ENCODE results near the gene COL5A1.

The COL5A1 gene

GRCh38 chr9:134829356-134829937, 187.8 kb downstream of the COL5A1 start:
- no peaks in the 10 kb centered on the region for H3K4me1 ChIP-seq (ENCODE audit: control insufficient read depth, insufficient read depth, low read length, poor library complexity, severe bottlenecking)
- no peaks in the 10 kb centered on the region for H3K9me3 ChIP-seq (ENCODE audit: control insufficient read depth, low read length)
- H3K27ac ChIP-seq (ENCODE audit: low read depth, low read length, severe bottlenecking): no peak overlapping the region
- peaks cover 90% of the 10 kb centered on the region for H3K36me3 ChIP-seq (ENCODE audit: control insufficient read depth, insufficient read depth, low read length)
- H3K4me3 ChIP-seq (ENCODE audit: extremely low read depth, insufficient read depth, low read length, poor library complexity, severe bottlenecking): no peak overlapping the region
- 89 to 91% methylated on average over 32 to 34 of the region's 35 CpGs for WGBS, 2 experiments (ENCODE audit: insufficient coverage in 2 of 2)

- Histone ChIP-seq H3K4me1 (ENCODE audit: control insufficient read depth, insufficient read depth, low read length, poor library complexity, severe bottlenecking) (no peaks in the 10 kb centered on the region), H3K36me3 (ENCODE audit: control insufficient read depth, insufficient read depth, low read length) (peaks cover 87% of the 10 kb centered on the region), H3K27ac (ENCODE audit: low read depth, low read length, severe bottlenecking) (no peak overlapping the region), H3K9me3 (ENCODE audit: control insufficient read depth, low read length) (no peaks in the 10 kb centered on the region), H3K4me3 (ENCODE audit: extremely low read depth, insufficient read depth, low read length, poor library complexity, severe bottlenecking) (no peak overlapping the region)
- WGBS, 2 experiments (ENCODE audit: insufficient coverage in 2 of 2): 95 to 98% methylated on average over 18 to 19 of the region's 19 CpGs
Observed at GRCh38 chr9:134830126-134830525, 188.5 kb downstream of the COL5A1 start.

- Histone ChIP-seq H3K4me3 (ENCODE audit: extremely low read depth, insufficient read depth, low read length, poor library complexity, severe bottlenecking) (no peak overlapping the region), H3K9me3 (ENCODE audit: control insufficient read depth, low read length) (no peaks in the 10 kb centered on the region), H3K4me1 (ENCODE audit: control insufficient read depth, insufficient read depth, low read length, poor library complexity, severe bottlenecking) (no peaks in the 10 kb centered on the region), H3K36me3 (ENCODE audit: control insufficient read depth, insufficient read depth, low read length) (peaks cover 86% of the 10 kb centered on the region), H3K27ac (ENCODE audit: low read depth, low read length, severe bottlenecking) (no peak overlapping the region)
- WGBS, 2 experiments (ENCODE audit: insufficient coverage in 2 of 2): 92% methylated on average over 15 to 20 of the region's 21 CpGs
Observed at GRCh38 chr9:134830926-134831720, 189.5 kb downstream of the COL5A1 start.

- H3K4me1 ChIP-seq (ENCODE audit: control insufficient read depth, insufficient read depth, low read length, poor library complexity, severe bottlenecking): no peaks in the 10 kb centered on the region
- H3K4me3 ChIP-seq (ENCODE audit: extremely low read depth, insufficient read depth, low read length, poor library complexity, severe bottlenecking): no peak overlapping the region
- 95 to 99% methylated on average over 17 to 19 of the region's 19 CpGs for WGBS, 2 experiments (ENCODE audit: insufficient coverage in 2 of 2)
- no peaks in the 10 kb centered on the region for H3K9me3 ChIP-seq (ENCODE audit: control insufficient read depth, low read length)
- no peak overlapping the region for H3K27ac ChIP-seq (ENCODE audit: low read depth, low read length, severe bottlenecking)
- peaks cover 87% of the 10 kb centered on the region for H3K36me3 ChIP-seq (ENCODE audit: control insufficient read depth, insufficient read depth, low read length)
Observed at GRCh38 chr9:134832471-134832870, 190.9 kb downstream of the COL5A1 start.

- Histone ChIP-seq H3K36me3 (ENCODE audit: control insufficient read depth, insufficient read depth, low read length) (peaks cover 87% of the 10 kb centered on the region), H3K27ac (ENCODE audit: low read depth, low read length, severe bottlenecking) (no peak overlapping the region), H3K4me3 (ENCODE audit: extremely low read depth, insufficient read depth, low read length, poor library complexity, severe bottlenecking) (no peak overlapping the region), H3K9me3 (ENCODE audit: control insufficient read depth, low read length) (no peaks in the 10 kb centered on the region), H3K4me1 (ENCODE audit: control insufficient read depth, insufficient read depth, low read length, poor library complexity, severe bottlenecking) (no peaks in the 10 kb centered on the region)
- 91 to 97% methylated on average over 8 to 11 of the region's 11 CpGs for WGBS, 2 experiments (ENCODE audit: insufficient coverage in 2 of 2)
Observed at GRCh38 chr9:134833294-134833880, 191.8 kb downstream of the COL5A1 start.

- no peaks in the 10 kb centered on the region for H3K9me3 ChIP-seq (ENCODE audit: control insufficient read depth, low read length)
- H3K36me3 ChIP-seq (ENCODE audit: control insufficient read depth, insufficient read depth, low read length): peaks cover 87% of the 10 kb centered on the region
- no peak overlapping the region for H3K27ac ChIP-seq (ENCODE audit: low read depth, low read length, severe bottlenecking)
- WGBS, 2 experiments (ENCODE audit: insufficient coverage in 2 of 2): 86 to 97% methylated on average over 17 to 18 of the region's 20 CpGs
- H3K4me3 ChIP-seq (ENCODE audit: extremely low read depth, insufficient read depth, low read length, poor library complexity, severe bottlenecking): no peak overlapping the region
- no peaks in the 10 kb centered on the region for H3K4me1 ChIP-seq (ENCODE audit: control insufficient read depth, insufficient read depth, low read length, poor library complexity, severe bottlenecking)
Observed at GRCh38 chr9:134834217-134834956, 192.8 kb downstream of the COL5A1 start.

- Histone ChIP-seq H3K27ac (ENCODE audit: low read depth, low read length, severe bottlenecking) (no peak overlapping the region), H3K4me3 (ENCODE audit: extremely low read depth, insufficient read depth, low read length, poor library complexity, severe bottlenecking) (no peak overlapping the region), H3K36me3 (ENCODE audit: control insufficient read depth, insufficient read depth, low read length) (peaks cover 86% of the 10 kb centered on the region), H3K4me1 (ENCODE audit: control insufficient read depth, insufficient read depth, low read length, poor library complexity, severe bottlenecking) (no peaks in the 10 kb centered on the region), H3K9me3 (ENCODE audit: control insufficient read depth, low read length) (no peaks in the 10 kb centered on the region)
- 97% methylated on average over 22 to 24 of the region's 25 CpGs for WGBS, 2 experiments (ENCODE audit: insufficient coverage in 2 of 2)
Observed at GRCh38 chr9:134834957-134835419, 193.4 kb downstream of the COL5A1 start.

GRCh38 chr9:134835448-134835847, 193.8 kb downstream of the COL5A1 start:
- Histone ChIP-seq H3K4me3 (ENCODE audit: extremely low read depth, insufficient read depth, low read length, poor library complexity, severe bottlenecking) (no peak overlapping the region), H3K9me3 (ENCODE audit: control insufficient read depth, low read length) (no peaks in the 10 kb centered on the region), H3K4me1 (ENCODE audit: control insufficient read depth, insufficient read depth, low read length, poor library complexity, severe bottlenecking) (no peaks in the 10 kb centered on the region), H3K36me3 (ENCODE audit: control insufficient read depth, insufficient read depth, low read length) (peaks cover 86% of the 10 kb centered on the region), H3K27ac (ENCODE audit: low read depth, low read length, severe bottlenecking) (no peak overlapping the region)
- 94 to 95% methylated on average over 12 to 16 of the region's 16 CpGs for WGBS, 2 experiments (ENCODE audit: insufficient coverage in 2 of 2)

GRCh38 chr9:134835987-134836386, 194.4 kb downstream of the COL5A1 start:
- H3K9me3 ChIP-seq (ENCODE audit: control insufficient read depth, low read length): no peaks in the 10 kb centered on the region
- H3K36me3 ChIP-seq (ENCODE audit: control insufficient read depth, insufficient read depth, low read length): peaks cover 86% of the 10 kb centered on the region
- 91 to 94% methylated on average over 12 of the region's 13 CpGs for WGBS, 2 experiments (ENCODE audit: insufficient coverage in 2 of 2)
- no peak overlapping the region for H3K4me3 ChIP-seq (ENCODE audit: extremely low read depth, insufficient read depth, low read length, poor library complexity, severe bottlenecking)
- H3K4me1 ChIP-seq (ENCODE audit: control insufficient read depth, insufficient read depth, low read length, poor library complexity, severe bottlenecking): no peaks in the 10 kb centered on the region
- H3K27ac ChIP-seq (ENCODE audit: low read depth, low read length, severe bottlenecking): no peak overlapping the region

GRCh38 chr9:134836406-134836970, 194.9 kb downstream of the COL5A1 start:
- Histone ChIP-seq H3K4me1 (ENCODE audit: control insufficient read depth, insufficient read depth, low read length, poor library complexity, severe bottlenecking) (no peaks in the 10 kb centered on the region), H3K9me3 (ENCODE audit: control insufficient read depth, low read length) (no peaks in the 10 kb centered on the region), H3K36me3 (ENCODE audit: control insufficient read depth, insufficient read depth, low read length) (peaks cover 86% of the 10 kb centered on the region), H3K27ac (ENCODE audit: low read depth, low read length, severe bottlenecking) (no peak overlapping the region), H3K4me3 (ENCODE audit: extremely low read depth, insufficient read depth, low read length, poor library complexity, severe bottlenecking) (no peak overlapping the region)
- 96 to 98% methylated on average over 19 of the region's 19 CpGs for WGBS, 2 experiments (ENCODE audit: insufficient coverage in 2 of 2)
